ENCODE measurements around the gene PHKB. TPM values are rescaled to one million over a fixed set of nuclear protein-coding genes. Genes with fewer than 3 reads are reported as not detected.

The PHKB gene
- total and polyA plus RNA-seq, 3 donors from 2014 or later: 66.7 to 168 (median 136) TPM

- intact Hi-C loops (cut with DNase I; ENCODE audit: low total_unique reads): no loop called here
- Histone ChIP-seq H3K4me3 (no peak overlapping the region), H3K27me3 (no peaks in the 10 kb centered on the region), H3K27ac (no peak overlapping the region), H3K4me1 (no peaks in the 10 kb centered on the region), H3K36me3 (ENCODE audit: low read depth, missing control alignments) (no peaks in the 10 kb centered on the region), H3K9me3 (no peaks in the 10 kb centered on the region)
- 59 to 66% methylated on average over 6 of the region's 6 CpGs for WGBS, 2 donors
- TF ChIP-seq CTCF (IDR thresholded peaks at IDR 0.05) (no peak), POLR2A (IDR thresholded peaks at IDR 0.05) (no peak)
- DNase-seq: no peak
These were observed 20.7 kb downstream of the PHKB start for GRCh38 chr16:47481698-47482374.

GRCh38 chr16:47483616-47484015, 22.5 kb downstream of the PHKB start:
- Histone ChIP-seq H3K9me3 (no peaks in the 10 kb centered on the region), H3K27me3 (no peaks in the 10 kb centered on the region), H3K4me1 (no peaks in the 10 kb centered on the region), H3K4me3 (no peak overlapping the region), H3K36me3 (ENCODE audit: low read depth, missing control alignments) (no peaks in the 10 kb centered on the region), H3K27ac (no peak overlapping the region)
- TF ChIP-seq CTCF (IDR thresholded peaks at IDR 0.05) (no peak), POLR2A (IDR thresholded peaks at IDR 0.05) (no peak)
- WGBS, 2 donors: 92 to 95% methylated on average over 2 of the region's 2 CpGs
- DNase-seq: no peak
- intact Hi-C loops (cut with DNase I; ENCODE audit: low total_unique reads): no loop called here

- Histone ChIP-seq H3K27ac (no peak overlapping the region), H3K4me1 (no peaks in the 10 kb centered on the region), H3K9me3 (no peaks in the 10 kb centered on the region), H3K4me3 (no peak overlapping the region), H3K27me3 (no peaks in the 10 kb centered on the region), H3K36me3 (ENCODE audit: low read depth, missing control alignments) (no peaks in the 10 kb centered on the region)
- intact Hi-C loops (cut with DNase I; ENCODE audit: low total_unique reads): no loop called here
- DNase-seq: no peak
- TF ChIP-seq CTCF (IDR thresholded peaks at IDR 0.05) (no peak), POLR2A (IDR thresholded peaks at IDR 0.05) (no peak)
These were observed 25.7 kb downstream of the PHKB start for GRCh38 chr16:47486856-47487255.

GRCh38 chr16:47488051-47488450, 26.9 kb downstream of the PHKB start:
- WGBS, 2 donors: 94 to 98% methylated on average over 3 of the region's 3 CpGs

More at GRCh38 chr16:47488051-47488450, 26.9 kb downstream of the PHKB start:
- intact Hi-C loops (cut with DNase I; ENCODE audit: low total_unique reads): no loop called here
- Histone ChIP-seq H3K9me3 (no peaks in the 10 kb centered on the region), H3K4me3 (no peak overlapping the region), H3K27ac (no peak overlapping the region), H3K27me3 (no peaks in the 10 kb centered on the region), H3K4me1 (no peaks in the 10 kb centered on the region), H3K36me3 (ENCODE audit: low read depth, missing control alignments) (no peaks in the 10 kb centered on the region)
- no peak for DNase-seq
- TF ChIP-seq POLR2A (IDR thresholded peaks at IDR 0.05) (no peak), CTCF (IDR thresholded peaks at IDR 0.05) (no peak)
